CD14-positive monocyte (primary cell): ENCODE data around the gene ABCG8. TPM values are rescaled to one million over a fixed set of nuclear protein-coding genes. Genes with fewer than 3 reads are reported as not detected.

Source experiments
- DNase-seq, 3 donors: peaks; one replicate each; pipeline ENCODE4 v3.0.0-alpha.2; 2011 to 2022
- H2AFZ ChIP-seq: 2 replicates; pipeline ENCODE4 v1.6.0; 2012; ENCODE audit warnings: mild to moderate bottlenecking, low read depth, low read length, inconsistent platforms; ENCODE audit not compliant: insufficient read depth, poor library complexity, severe bottlenecking
- H3K27ac ChIP-seq, 2 donors: 1 replicate in 1 of 2; 2 replicates in 1 of 2; pipeline ENCODE4 v1.5.1; 2012 to 2013; ENCODE audit warnings: low read length in 2 of 2, control low read depth in 1 of 2, inconsistent platforms in 1 of 2, low read depth in 1 of 2, mild to moderate bottlenecking in 1 of 2
- H3K27me3 ChIP-seq, 2 donors: one replicate each; pipeline versions ENCODE4 v1.6.0 to v1.6.1; 2011 to 2013; ENCODE audit warnings: low read length in 2 of 2; ENCODE audit not compliant: control insufficient read depth in 2 of 2, insufficient read depth in 2 of 2
- H3K36me3 ChIP-seq, 2 donors: replicated peaks in 1 of 2; 1 replicate in 1 of 2; 2 replicates in 1 of 2; pipeline versions ENCODE4 v1.5.1 to v1.6.1; 2012 to 2013; ENCODE audit warnings: low read length in 2 of 2, control low read depth in 1 of 2, inconsistent platforms in 1 of 2, mild to moderate bottlenecking in 1 of 2; ENCODE audit not compliant: insufficient read depth in 2 of 2, control insufficient read depth in 1 of 2
- H3K4me1 ChIP-seq, 2 donors: 1 replicate in 1 of 2; 2 replicates in 1 of 2; pipeline versions ENCODE4 v1.5.1 to v1.6.1; 2012 to 2013; ENCODE audit warnings: low read length in 2 of 2, control low read depth in 1 of 2, inconsistent platforms in 1 of 2, mild to moderate bottlenecking in 1 of 2, moderate library complexity in 1 of 2; ENCODE audit not compliant: insufficient read depth in 2 of 2, control insufficient read depth in 1 of 2
- H3K4me2 ChIP-seq: replicated peaks from 2 replicates; pipeline ENCODE3; 2012; ENCODE audit warnings: low read length, moderate library complexity, mild to moderate bottlenecking; ENCODE audit not compliant: poor library complexity, severe bottlenecking; ENCODE audit errors: extremely low read depth
- H3K4me3 ChIP-seq, 3 experiments: fragments of 200-600 bp in 1 of 3; sonication (generic) in 1 of 3; replicated peaks in 1 of 3; 1 replicate in 2 of 3; 2 replicates in 1 of 3; pipeline ENCODE4 v1.5.1; 2011 to 2013; ENCODE audit warnings: low read length in 3 of 3, mild to moderate bottlenecking in 3 of 3, control low read depth in 2 of 3, low read depth in 2 of 3, inconsistent platforms in 1 of 3, moderate library complexity in 1 of 3
- H3K79me2 ChIP-seq: 2 replicates; pipeline ENCODE4 v1.6.0; 2012; ENCODE audit warnings: mild to moderate bottlenecking, control low read depth, inconsistent platforms, low read length, moderate library complexity; ENCODE audit not compliant: insufficient read depth
- H3K9ac ChIP-seq: 2 replicates; pipeline ENCODE4 v1.6.0; 2017; ENCODE audit warnings: low read length, mild to moderate bottlenecking; ENCODE audit not compliant: insufficient read depth, poor library complexity, severe bottlenecking
- H3K9me3 ChIP-seq, 2 donors: replicated peaks in 1 of 2; 1 replicate in 1 of 2; 2 replicates in 1 of 2; pipeline versions ENCODE4 v1.5.1 to v1.6.1; 2012 to 2013; ENCODE audit warnings: low read length in 2 of 2, control low read depth in 1 of 2; ENCODE audit not compliant: control insufficient read depth in 1 of 2, insufficient read depth in 1 of 2
- H4K20me1 ChIP-seq: 2 replicates; pipeline ENCODE4 v1.6.0; 2012; ENCODE audit warnings: mild to moderate bottlenecking, low read length, control low read depth, moderate library complexity; ENCODE audit not compliant: insufficient read depth
- H3K27ac Mint-ChIP-seq, 7 donors: one replicate each; pipeline ENCODE4 v1.8.0; 2020; ENCODE audit warnings: mild to moderate bottlenecking in 7 of 7, mixed read lengths in 7 of 7, moderate library complexity in 6 of 7, inconsistent platforms in 2 of 7
- H3K27me3 Mint-ChIP-seq, 3 donors: one replicate each; pipeline ENCODE4 v1.8.0; 2021 to 2022; ENCODE audit warnings: low read depth in 3 of 3, mild to moderate bottlenecking in 3 of 3, mixed read lengths in 3 of 3, moderate library complexity in 3 of 3, inconsistent platforms in 1 of 3
- H3K36me3 Mint-ChIP-seq, 2 donors: one replicate each; pipeline ENCODE4 v1.8.0; 2020; ENCODE audit warnings: mixed read lengths in 2 of 2, inconsistent platforms in 1 of 2, mild to moderate bottlenecking in 1 of 2
- H3K4me1 Mint-ChIP-seq: one replicate; pipeline ENCODE4 v1.8.0; 2020; ENCODE audit warnings: mild to moderate bottlenecking, mixed read lengths
- H3K4me3 Mint-ChIP-seq, 2 donors: one replicate each; pipeline ENCODE4 v1.8.0; 2020; ENCODE audit warnings: mild to moderate bottlenecking in 2 of 2, mixed read lengths in 2 of 2, moderate library complexity in 1 of 2
- H3K9me3 Mint-ChIP-seq, 7 donors: one replicate each; pipeline ENCODE4 v1.8.0; 2020 to 2022; ENCODE audit warnings: mixed read lengths in 7 of 7, mild to moderate bottlenecking in 6 of 7, moderate library complexity in 6 of 7, inconsistent platforms in 2 of 7
- WGBS: methylation state at CpG from one replicate; pipeline ENCODE4 v1.1.5; 2013; ENCODE audit warnings: missing lambda C conversion rate; ENCODE audit not compliant: insufficient coverage; 5-methylcytosine and 5-hydroxymethylcytosine counted together
- intact Hi-C, 2 donors: fragments of 100-400 bp; cut with micrococcal nuclease; formaldehyde crosslinking; loops; one replicate each; pipeline versions ENCODE4 v1.15.0 to v1.15.1; 2023
- polyA plus RNA-seq, 3 donors: library from polyadenylated mRNA; depleted of rRNA in 1 of 3; unstranded in 2 of 3; stranded (reverse) in 1 of 3; fragments of 300-500 nt in 2 of 3; fragments of >200 nt in 1 of 3; fragmentation: Illumina TruSeq in 2 of 3; gene quantifications; 1 replicate in 2 of 3; 2 replicates in 1 of 3; pipeline ENCODE4 v1.2.3, GENCODE V29; 2012 to 2021
- TF ChIP-seq, protein P1 (sequence below): fragments of 200-600 bp; IDR thresholded peaks from one replicate; pipeline ENCODE4 v1.8.0; 2022; ENCODE audit warnings: antibody characterized with exemption, mild to moderate bottlenecking

ABCG8 gene
- polyA plus RNA-seq, 3 donors = not detected

GRCh38 chr2:43798300-43798699 lies 40.5 kb upstream of the ABCG8 start:
- Histone ChIP-seq H2AFZ (no peak overlapping the region), H3K9me3 (no peaks in the 10 kb centered on the region), H3K27ac (no peak overlapping the region), H3K4me2 (no peak overlapping the region), H3K4me3 (no peak overlapping the region), H3K79me2 (no peaks in the 10 kb centered on the region), H3K9ac (no peak overlapping the region), H3K27me3 (no peaks in the 10 kb centered on the region), H3K36me3 (no peaks in the 10 kb centered on the region), H4K20me1 (no peaks in the 10 kb centered on the region), H3K4me1 (no peaks in the 10 kb centered on the region)
- Mint-ChIP-seq H3K27me3 (no peaks in the 10 kb centered on the region), H3K4me3 (no peak overlapping the region), H3K4me1 (peaks cover 3% of the 10 kb centered on the region), H3K9me3 (no peaks in the 10 kb centered on the region), H3K36me3 (peaks cover 1 to 3% of the 10 kb centered on the region in 2 donors), H3K27ac (no peak overlapping the region)
- intact Hi-C loops = no loop called here
- no peak for DNase-seq
- WGBS = 100% methylated on average over 1 of the region's 4 CpGs
- TF ChIP-seq, protein P1, sequence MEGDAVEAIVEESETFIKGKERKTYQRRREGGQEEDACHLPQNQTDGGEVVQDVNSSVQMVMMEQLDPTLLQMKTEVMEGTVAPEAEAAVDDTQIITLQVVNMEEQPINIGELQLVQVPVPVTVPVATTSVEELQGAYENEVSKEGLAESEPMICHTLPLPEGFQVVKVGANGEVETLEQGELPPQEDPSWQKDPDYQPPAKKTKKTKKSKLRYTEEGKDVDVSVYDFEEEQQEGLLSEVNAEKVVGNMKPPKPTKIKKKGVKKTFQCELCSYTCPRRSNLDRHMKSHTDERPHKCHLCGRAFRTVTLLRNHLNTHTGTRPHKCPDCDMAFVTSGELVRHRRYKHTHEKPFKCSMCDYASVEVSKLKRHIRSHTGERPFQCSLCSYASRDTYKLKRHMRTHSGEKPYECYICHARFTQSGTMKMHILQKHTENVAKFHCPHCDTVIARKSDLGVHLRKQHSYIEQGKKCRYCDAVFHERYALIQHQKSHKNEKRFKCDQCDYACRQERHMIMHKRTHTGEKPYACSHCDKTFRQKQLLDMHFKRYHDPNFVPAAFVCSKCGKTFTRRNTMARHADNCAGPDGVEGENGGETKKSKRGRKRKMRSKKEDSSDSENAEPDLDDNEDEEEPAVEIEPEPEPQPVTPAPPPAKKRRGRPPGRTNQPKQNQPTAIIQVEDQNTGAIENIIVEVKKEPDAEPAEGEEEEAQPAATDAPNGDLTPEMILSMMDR = peak; percentile 33

- H4K20me1 ChIP-seq = no peaks in the 10 kb centered on the region
- no peaks in the 10 kb centered on the region for H3K79me2 ChIP-seq
- H3K27ac ChIP-seq = no peak overlapping the region
- intact Hi-C loops = no loop called here
- Mint-ChIP-seq H3K9me3 (no peaks in the 10 kb centered on the region), H3K27me3 (no peaks in the 10 kb centered on the region), H3K27ac (no peak overlapping the region), H3K4me3 (no peak overlapping the region), H3K4me1 (peaks cover 3% of the 10 kb centered on the region), H3K36me3 (peaks cover 0 to 6% of the 10 kb centered on the region in 2 donors)
- no peak overlapping the region for H2AFZ ChIP-seq
- H3K4me1 ChIP-seq = no peaks in the 10 kb centered on the region
- H3K36me3 ChIP-seq = no peaks in the 10 kb centered on the region
- H3K27me3 ChIP-seq = no peaks in the 10 kb centered on the region
- no peak overlapping the region for H3K4me2 ChIP-seq
- H3K4me3 ChIP-seq = no peak overlapping the region
- H3K9me3 ChIP-seq = no peaks in the 10 kb centered on the region
- H3K9ac ChIP-seq = no peak overlapping the region
- TF ChIP-seq, protein P1 = no peak
- DNase-seq = no peak
These were observed 37.9 kb upstream of the ABCG8 start for GRCh38 chr2:43800894-43801293.
